NK-92 (cell line): ENCODE data around the gene METTL8.

ENCODE experiments used
- DNase-seq: peaks from one replicate; lab custom pipeline; 2025; ENCODE audit not compliant: unreplicated experiment; lab: John Stamatoyannopoulos, UW

The METTL8 gene, protein sequence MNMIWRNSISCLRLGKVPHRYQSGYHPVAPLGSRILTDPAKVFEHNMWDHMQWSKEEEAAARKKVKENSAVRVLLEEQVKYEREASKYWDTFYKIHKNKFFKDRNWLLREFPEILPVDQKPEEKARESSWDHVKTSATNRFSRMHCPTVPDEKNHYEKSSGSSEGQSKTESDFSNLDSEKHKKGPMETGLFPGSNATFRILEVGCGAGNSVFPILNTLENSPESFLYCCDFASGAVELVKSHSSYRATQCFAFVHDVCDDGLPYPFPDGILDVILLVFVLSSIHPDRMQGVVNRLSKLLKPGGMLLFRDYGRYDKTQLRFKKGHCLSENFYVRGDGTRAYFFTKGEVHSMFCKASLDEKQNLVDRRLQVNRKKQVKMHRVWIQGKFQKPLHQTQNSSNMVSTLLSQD

GRCh38 chr2:171433763-171434012 lies at the start of gene METTL8:
TSS of gene METTL8 (minus strand) at chr2:171433990. CDS start at chr2:171392185, 41,805 bp downstream.
- DNase-seq, result no peak

GRCh38 chr2:171482877-171483276 lies 49.1 kb upstream of the METTL8 start:
- no peak for DNase-seq

- DNase-seq, result no peak
Measured at GRCh38 chr2:171482308-171482707, 48.5 kb upstream of the METTL8 start.

DNA sequence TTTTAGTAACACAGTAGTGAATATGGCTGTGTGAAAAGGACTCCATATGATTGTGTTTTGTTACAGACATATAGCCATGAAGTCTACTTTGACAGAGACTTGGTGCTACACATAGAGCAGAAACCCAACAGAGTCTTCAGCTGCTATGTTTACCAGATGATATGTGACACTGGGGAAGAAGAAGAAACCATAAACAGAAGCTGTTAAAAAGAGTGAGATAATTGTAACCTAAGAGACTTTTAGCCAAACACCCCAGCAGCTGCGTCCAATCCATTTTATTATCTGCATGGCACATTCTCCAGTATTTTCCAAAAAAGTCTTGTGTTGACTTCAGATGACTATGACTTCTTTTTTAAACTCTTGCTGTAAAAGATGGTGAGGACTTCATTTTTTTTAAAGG lies 47.1 kb upstream of the METTL8 start:
- no peak for DNase-seq

DNA sequence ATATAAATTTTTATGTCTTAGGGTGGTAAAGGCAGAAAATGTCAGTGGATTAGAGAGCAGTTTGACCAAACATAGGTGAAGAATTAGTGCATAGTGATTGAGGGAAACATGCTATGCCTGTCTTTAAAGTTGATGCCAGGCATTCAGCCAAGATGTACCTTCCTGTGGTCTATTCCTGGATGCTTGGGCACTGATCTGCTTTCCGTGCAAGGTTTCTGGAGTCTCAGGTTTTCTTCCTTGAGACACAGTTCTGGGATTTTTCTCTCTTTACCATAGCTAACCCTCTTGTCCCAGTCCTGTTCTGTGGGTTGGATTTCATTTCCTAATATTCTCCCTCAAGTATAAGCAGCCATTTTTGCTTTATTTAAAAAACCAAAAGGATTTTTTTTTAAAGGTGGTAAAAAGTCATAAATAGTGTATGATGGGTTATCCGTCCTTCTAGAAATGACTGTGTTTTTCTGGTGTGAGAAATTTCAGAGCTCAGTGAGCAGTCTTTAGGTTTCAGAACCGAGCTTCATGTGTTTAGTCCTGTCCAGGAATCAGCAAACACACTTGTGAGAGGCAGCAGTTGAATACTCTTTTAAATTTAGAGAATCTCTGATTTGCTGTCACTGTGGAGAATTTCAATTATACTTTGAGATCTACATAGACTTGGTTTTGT lies 45.5 kb upstream of the METTL8 start:
- no peak for DNase-seq

DNA sequence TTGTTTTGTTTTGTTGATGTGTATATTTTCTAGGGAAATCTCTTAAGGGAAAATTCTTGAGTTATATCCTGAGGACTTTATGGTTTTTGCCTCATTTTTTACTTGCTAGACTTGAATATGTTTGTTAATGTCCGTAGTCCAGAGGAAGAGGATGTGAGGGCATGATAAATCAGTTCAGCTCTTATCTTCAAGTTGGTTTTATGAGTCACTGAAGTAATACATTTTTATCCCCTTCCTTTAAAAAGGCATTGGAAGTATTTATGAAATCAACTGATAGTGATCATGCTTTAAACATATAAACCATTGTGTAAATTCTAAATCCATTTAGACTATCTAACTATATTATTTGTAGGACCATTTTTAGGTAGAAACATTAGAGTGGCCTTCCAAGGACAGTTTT lies 44.6 kb upstream of the METTL8 start:
- no peak for DNase-seq

DNA sequence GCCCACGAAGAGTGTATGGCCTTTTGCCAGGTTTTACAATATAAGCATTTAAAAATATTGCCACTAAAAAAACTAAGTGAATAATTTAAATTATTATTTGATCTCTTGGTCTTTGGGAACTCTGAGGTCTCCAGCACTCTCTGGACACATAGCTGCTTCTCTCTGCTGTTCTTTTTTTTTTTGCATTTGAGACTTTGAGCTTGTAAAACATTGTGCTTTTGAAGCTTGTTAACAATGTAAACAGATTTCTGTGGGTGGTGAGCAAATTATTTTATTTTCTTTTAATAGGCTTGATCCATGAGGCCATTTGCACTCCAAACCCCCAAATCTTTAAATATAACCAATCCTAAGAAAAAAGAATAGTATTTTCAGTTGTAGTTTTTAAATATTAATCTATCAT lies 42.2 kb upstream of the METTL8 start:
- no peak for DNase-seq

- no peak for DNase-seq
Measured at GRCh38 chr2:171470129-171470528, 36.3 kb upstream of the METTL8 start.

- no peak for DNase-seq
Measured at GRCh38 chr2:171469176-171469575, 35.4 kb upstream of the METTL8 start.

- no peak for DNase-seq
Measured at GRCh38 chr2:171460537-171460936, 26.7 kb upstream of the METTL8 start.

DNA sequence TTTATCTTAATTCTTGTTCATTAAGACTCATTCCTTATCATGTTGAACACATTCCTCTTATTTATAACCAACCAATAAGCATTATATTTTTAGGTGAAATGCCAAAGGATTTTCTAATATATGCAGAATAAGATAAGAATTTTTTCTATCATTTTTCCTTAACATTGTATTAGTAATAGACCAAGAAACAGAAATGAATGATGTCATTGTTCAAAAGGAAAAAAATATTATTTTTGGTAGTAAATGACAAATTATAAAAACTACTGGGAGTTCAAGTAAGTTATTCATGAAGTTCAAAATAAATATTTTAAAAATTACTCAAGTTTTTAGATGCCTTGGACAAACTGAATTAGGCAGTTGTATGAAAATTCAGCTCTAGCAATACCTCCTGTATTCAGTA lies 25.7 kb upstream of the METTL8 start:
- no peak for DNase-seq

DNA sequence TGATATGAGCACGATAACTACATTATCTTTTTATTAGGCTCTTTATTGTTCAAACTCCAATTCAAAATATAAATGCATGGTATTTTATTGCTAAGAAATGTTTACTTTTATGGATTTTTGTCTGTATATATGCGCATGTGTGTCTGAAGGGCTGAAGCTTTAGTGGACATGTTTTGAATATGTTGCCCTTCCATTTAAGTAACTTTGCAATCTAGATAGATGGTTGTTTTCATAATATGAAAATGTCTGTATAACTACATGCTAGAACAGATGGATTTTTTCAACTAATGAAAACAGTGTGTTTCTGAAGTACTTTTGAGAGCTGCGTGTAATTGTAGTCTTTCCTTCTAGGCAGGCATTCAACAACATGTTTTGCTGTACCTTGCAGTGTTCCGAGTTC lies 19.0 kb upstream of the METTL8 start:
- no peak for DNase-seq

GRCh38 chr2:171451074-171451473 lies 17.3 kb upstream of the METTL8 start:
- DNase-seq, result no peak

- DNase-seq, result no peak
Measured at GRCh38 chr2:171447675-171448074, 13.9 kb upstream of the METTL8 start.

GRCh38 chr2:171441470-171441869 lies 7.7 kb upstream of the METTL8 start:
- DNase-seq, result no peak

DNA sequence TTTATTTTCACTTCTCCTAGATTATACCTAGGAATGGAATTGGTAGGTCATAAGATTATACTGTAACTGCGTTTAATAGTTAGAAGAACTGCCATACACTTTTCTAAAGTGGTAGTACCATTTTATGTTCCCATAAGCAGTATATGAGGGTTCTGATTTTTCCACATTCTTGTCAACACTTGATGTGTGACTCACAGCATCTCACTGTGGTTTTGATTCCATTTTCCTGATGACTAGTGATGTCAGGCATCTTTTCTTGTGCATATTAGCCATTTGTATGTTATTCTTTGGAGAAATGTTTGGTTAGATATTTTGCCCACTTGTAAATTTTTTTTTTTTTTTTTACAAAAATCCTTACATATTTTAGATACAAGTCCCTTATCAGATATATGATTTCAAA lies 2.5 kb upstream of the METTL8 start:
- DNase-seq, result no peak

- peak; percentile 57 for DNase-seq
Measured at GRCh38 chr2:171434013-171434989, 511 bp upstream of the METTL8 start, which contains the start of gene DCAF17. TSS of gene DCAF17 (plus strand) at chr2:171434226. CDS start at chr2:171434578, 352 bp downstream.

DNA sequence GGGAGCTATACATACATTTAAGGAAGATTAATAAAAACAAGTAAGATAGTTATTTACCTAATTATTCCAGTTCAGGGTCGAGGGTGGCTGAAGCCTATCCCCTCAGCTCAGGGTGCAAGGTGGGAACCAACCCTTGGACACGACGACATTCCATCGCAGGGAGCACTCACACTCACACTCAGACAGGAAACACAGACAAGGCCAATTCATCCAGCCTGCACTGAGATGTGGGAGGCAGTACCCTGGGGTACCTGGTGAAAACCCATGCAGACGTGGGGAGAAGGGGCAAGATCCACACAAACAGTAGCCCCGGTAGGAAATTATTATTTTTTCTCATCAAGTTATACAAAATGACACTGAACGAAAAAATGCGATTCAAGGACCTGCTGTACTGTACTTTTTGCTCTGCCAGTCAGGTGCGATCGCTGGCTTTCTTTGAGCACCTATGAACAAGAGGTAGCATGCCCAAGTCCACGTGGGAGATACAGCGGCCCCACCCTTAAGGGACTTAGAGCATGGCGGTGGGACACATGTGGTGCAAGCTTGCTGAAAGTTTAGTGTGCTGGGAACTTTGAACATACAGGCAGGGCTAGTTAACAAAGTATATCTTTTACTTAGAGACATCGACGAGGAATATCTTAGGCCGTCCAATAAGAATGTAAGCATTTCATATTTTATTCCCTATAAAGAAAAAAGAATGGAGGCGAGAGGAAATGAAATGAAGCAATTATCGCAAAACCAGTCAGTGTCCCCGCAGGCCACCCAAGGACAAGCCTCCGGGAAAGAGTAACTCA lies 624 bp downstream of the METTL8 start:
- DNase-seq, result no peak

DNA sequence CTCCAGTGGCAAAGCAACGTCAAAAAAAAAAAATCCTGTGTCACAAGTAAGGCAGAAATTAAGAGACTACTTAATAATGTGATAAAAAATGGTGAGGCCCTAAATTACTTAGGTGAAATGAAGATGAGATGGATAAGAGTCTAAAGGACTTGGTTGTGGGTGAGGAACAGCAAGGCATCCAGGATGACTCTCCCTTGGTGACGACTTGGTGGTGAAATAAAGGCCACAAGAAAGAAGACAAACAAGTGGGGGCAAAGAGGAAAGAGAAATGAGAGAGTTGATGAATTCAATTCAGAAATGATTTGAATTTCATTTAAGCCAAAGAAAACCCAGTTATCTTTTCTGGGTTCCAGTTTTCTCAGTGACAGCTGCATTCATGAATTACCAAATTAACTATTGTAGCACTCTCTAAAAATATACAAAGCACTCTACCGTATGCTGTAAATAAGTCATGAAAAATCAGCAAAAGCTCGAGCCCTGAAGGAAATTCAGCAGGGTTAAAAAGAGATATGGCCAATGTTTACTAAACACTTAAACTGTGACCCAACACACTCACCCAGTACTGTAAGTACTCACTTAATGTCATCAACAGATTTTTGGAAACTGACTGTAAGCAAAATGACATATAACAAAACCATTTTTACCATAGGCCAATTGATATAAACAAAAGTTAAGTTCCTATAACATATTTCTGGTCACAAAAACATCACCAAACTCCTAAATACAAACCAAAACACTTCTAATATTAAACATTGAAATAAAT lies 1.4 kb downstream of the METTL8 start:
- no peak for DNase-seq

DNA sequence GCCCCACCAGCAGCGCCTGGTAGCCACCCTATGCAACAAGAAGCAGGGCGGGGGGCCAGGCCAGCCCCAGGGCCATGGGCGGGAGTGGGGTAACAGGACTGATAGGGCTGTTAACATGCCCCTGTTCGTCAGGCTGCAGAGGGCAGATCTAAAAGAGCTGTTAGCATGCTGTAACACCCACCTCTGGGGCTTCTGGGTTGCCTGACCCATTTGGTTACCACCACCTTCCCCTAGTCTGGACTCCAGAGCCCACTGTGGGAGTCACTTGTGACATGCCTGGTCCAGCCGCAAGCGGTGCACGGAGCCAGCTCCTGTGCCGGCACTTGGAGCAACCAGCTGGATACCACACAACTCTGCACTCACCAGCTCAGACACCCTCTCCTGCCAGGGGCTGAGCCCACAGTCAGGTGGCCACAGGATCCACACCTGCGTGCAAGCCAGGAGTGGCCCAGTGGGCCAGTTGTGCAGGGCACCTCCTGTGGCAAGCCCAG lies 2.1 kb downstream of the METTL8 start:
- DNase-seq, result no peak
